Activated CD4-positive, alpha-beta T cell treated with anti-CD3 and anti-CD28 coated beads for 1 hour (primary cell): ENCODE data around the gene PCK1.

Source experiments
- DNase-seq: peaks from one replicate; pipeline ENCODE4 v3.0.0-alpha.2; 2020

PCK1 gene

DNA sequence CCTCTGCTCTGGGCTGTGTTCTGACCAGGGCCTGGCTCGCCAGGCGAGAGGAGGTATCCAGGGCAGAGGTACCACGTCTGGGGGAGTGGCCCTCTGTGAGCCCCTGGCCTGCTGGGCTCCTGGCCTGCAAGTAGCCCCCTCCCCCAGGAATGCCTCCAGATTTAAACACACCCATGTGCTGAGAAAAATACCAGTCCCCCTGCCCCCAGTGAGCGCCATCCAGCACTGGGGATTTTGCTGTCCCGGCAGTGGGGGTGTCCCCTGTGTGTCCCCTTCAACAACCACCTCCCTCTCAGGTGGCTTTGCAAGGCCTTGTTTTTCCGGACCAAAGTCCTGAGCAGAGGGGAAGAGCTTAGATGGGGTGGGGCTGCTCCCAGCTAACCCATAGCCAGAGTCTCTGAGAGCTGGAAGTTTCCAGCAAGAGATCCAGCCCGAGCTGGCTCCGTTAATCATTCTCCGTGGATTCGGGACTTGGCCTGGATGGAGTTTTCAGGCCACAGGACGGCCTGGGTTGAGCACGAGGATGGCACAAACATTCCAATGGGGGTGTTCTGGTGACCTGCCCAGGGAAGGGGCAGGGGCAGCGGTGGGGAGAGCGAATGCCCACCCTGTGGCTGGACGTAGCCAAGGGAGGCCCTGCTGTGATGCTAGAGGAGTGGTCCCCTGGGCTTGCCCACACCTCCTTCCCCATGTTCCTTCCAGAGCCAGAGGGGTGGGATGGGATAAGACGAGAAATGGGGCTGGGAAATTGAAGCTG is 29.0 kb downstream of the PCK1 start:
- no peak for DNase-seq

DNA sequence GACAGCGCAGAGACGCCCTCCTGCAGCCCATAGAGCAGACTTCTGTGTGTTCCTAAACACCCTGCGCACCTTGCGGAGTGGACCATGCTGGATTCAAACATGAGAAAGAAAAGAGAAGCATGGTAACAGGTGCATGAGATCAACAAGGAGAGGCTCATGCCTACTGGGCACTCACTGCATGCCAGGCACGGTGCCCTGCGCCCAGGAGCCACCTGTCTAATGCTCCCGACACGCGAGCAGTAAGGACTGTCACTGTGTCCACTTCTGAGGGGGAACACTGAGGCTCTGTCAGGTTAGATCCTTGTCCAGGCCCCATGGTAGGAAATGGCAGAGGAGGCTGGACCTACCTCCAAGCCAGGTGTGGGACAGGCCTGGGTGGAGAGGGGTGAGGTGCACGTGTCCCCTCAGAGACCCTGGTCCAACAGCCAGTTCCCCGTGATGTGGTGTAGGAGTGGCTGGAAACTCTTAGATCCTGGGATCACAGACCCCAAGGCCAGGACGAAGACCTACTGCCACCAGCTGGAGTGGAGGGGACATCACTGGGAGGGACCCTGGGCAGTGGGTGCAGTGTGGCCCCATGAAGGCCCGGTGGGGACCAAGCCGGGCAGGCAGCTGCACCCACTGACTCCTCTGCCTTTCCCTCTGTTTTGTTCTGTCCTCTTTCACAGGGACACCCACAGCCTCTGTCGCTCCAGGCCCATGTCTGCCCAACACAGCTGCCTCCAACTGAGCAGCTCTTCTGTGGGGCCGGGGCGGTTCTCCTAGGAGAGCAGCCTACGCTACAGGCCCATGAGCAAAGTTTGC is 29.8 kb downstream of the PCK1 start:
- DNase-seq, result no peak

DNA sequence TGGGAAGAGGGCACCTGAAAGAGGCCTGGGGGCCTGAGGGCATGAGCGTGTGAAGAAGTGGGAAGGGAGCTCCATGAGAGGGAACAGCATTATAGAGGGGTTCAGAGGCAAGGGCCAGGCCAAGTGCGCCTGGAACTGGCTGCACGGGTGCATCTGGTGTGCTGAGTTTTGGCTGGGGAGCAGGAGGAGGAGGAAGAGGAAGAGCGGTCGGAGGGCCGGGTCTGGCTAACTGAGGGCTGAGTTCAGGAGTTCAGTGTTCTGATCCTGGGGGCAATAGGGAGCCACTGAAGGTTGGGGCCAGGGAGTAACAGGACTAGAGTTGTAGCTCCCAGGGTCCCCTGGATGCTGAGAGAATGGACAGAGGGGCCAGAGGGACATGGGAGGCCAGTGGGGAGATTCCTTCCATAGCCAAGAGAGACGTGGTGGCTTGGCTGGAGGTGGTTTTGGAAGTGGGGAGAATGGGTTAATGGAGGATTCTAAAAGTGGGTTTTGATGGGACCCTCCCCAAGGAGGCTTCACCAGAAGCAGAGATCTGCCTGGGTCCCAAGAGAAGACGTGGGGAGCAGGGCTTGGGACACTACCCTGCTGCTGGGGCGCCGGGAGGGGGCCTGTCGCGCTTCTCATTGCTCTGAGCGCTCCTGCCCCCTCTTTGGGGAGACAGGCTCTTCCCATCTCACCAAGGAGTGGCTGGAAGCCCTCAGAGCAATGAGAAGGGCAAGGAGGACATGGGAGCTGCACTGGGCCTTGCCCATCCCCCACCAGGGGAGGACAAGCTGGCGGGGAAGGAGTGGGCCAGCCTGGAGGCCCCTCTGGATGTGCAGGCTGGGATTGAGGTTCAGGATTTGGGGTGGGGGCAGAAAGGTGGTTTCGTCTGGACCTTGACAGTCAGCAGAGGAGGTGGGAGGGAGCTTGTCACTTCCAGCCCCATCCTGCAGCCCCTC is 30.6 kb downstream of the PCK1 start:
- no peak for DNase-seq

DNA sequence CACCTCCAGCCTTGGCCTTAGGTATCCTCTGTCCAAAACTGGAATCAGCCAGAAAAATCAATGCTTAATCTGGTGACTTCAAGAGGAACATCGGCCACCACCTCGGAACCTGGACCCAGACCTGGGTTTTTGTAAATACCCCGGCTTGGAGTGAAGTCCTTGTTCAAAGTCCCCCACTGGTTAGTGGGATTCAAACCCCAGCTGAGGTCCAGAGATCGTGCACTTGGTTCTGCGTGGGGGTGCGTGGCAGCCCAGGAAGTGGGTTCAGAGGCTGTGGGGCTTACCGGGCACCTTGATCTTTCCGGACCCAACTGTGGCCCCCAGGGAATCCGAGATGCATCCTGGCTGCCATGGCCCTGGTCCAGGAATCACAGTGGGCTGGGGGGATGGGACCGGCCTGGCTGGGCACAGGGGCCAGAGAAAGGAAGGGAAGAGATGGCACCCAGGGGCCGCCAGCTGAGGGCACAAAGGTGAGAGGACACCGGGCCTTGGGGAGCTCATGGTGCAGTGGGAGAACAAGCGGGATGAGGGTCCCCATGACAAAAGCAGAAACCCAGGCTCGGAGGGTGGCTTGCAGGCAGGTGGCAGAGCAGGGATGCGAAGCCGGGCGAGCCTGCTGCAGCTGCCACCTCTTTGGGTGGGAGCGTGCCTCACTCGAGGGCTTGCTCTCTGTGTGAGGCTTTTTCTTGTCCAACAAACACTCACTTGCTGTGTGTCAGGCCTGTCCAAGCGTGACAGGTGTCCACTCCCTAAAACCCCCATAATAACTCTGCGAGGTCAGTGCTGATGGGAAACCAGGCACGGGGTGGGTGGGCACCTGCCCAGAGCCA is 31.6 kb downstream of the PCK1 start:
- no peak for DNase-seq

DNA sequence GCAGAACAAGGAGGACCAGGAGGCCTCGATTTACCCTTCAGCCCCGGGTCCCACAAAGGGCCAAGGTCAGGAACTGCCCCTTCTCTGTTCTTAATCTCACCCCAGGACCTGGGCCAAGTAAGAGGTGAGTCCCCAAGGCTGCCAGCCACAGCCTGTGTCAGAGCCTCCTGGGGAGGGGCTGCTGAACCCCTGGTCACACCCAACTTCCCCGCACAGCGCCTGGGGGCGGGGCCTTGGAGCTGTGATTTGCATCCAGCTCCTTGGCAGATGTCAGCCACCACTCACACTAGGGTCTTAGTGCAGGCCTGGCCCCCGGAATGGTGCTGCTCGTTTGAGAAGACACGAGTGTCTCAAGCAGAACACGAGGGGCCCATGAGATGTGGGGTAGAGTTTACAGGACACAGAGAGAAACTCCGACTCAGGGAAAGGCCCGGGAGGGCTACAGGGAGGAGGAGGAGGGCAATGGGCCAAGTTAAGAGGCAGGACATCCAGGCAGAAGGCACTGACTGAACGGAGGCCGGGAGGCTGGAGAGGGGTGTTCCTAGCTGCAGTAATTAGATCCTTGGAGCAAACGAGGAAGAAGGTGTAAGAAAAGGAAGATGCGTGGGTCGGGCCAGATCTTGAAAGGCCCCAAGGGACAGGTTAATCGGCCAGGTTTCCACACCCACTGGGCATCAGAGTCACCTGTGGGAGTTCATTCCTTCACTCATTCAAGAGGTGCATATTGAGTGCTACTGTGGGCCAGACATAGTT is 32.4 kb downstream of the PCK1 start:
- no peak for DNase-seq

DNA sequence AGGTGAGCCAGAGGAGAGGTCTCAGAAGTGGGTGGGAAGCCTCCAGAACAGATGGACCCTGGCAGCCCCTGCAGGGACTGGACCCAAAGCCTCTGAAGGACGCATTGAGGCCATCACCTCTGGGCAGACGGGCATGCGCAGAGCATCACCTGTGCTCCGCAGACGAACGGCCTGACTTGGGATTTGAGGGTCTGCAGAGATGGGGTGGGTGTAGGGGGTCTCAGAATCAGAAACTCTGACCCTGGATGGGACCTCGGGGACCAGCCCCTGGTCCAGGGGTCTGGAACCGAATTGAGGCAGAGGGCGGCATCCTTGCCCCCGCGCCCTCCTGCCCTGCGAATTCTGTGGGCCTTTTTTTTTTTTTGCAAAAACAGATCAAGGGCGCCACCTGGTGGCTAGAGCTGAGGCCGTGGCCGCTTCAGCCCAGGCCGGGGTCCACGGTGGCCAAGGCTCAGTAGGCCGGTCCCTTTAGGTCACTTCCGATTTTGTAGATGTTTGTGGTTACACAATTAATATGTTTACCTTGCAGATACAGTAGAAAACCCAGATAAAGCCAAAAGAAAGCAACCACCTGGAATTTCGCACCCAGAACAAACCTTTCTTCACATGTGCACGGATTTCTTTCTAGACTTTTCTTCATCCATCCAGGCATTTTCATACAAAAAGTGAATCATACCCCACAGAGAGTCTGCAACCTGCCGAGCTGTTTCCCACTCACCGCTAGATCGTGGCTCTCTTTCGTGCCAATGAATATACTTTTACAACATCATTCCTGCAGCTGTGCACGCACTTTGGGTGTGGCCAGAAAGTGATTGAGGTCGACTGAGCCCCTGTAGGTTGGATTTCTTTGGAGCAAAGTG is 33.4 kb downstream of the PCK1 start:
- no peak for DNase-seq

DNA sequence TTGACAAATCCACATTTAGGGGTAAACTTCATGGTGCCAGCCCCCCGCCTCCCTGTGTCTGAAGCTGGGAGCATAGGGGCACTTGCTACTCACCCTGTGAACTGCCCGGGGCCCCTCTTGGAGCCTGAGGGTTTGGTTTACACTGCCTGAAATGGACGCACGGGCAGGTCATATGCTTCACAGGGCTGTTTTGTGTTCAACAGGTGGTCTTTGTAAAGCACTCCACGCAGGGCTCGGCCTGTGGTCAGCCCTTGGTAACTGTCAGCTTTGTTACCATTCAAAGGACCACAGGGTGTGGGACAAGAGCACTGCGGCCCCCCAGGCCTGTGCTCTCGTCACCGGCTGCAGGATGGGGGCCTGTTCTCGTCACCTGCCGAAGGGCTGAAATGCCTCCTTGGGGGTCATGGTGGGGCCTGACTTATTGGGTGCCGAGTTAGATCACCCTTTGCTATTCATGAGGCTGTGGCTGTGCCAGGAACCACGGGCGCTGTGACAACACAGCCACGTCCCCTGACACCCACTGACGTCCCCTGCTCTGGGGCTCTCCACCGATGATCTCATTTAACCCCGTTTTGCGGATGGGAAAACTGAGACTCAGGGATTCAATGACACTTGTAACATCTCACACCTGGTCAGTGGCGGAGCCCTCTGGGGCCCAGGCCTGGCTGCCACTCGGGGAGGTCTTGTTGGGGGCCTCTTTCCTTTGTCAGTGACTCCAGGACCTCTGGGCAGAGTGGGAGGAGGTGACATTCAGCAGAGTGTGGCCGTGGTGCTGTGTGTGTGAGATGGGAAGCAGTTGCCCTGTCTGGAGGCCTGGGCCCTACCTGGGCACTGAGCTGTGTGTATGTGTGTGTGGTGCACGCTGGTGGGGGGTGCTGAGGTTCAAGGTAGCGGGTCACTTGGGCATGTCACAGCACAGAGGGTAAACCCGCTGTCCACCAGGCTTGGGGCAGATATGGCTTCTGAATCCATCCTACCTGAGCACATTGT is 34.4 kb downstream of the PCK1 start:
- DNase-seq, result no peak

DNA sequence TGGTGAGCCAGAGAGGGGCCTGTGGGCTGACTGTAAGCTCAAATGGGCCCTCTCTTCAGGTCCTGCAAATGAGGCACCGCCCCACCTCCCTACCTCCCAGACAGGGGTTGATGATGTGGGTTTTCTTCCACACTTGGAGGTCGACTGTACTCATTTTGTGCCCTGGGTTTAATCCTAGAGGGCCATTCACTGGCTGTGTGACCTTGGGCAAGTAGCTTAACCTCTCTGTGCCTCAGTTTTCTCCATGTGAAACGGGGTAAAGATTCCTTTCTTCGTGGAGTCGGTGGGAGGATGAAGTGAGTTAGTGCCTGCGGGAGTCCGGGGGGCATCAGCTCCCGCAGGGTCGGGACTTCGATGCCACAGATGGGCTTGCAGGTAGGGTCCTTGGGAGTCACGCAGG is 35.4 kb downstream of the PCK1 start:
- DNase-seq, result no peak

DNA sequence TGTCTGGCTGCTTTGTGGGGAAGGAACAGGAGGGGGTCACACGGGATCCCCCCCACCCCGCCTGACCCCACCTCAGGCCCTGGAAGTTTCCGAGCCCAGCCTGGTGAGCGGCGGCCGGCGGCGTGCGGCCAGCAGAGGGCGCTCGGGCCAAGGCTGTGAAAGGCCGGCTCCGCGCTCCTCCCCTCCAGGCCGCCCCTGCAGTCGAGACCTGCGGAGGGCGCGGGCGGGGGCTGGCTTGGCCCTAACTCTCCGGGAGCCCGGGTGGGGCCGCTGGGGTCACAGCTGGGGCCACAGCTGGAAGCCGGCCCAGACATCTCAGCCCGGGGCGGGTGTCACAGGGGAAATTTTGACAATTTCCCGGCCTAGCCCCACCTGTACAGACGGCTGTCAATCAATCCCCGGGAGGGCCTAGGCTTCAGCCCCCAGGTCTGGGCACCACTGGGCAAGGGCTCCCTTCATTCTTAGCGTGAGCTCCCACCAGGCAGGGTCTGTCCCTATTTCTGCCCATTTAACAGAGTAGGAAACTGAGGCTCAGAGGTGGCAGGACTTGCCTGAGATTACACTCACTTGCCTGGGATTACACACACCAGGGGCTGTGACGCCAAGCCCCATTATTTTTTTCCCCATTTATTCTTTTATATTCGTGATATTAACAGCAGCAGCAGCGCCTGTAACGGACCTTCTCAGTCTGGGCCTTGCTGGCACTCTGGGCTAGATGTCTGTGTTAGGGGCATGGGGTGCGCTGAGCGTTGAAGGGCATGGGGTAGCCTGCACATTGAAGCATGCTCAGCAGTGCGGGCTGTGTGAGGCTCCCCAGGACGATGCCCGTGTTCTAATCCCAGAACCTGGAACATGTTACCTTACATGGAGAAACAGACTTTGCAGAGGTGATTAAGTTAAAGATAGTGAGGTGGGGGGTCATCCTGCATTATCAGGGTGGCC is 36.4 kb downstream of the PCK1 start:
- DNase-seq, result peak; percentile 63

DNA sequence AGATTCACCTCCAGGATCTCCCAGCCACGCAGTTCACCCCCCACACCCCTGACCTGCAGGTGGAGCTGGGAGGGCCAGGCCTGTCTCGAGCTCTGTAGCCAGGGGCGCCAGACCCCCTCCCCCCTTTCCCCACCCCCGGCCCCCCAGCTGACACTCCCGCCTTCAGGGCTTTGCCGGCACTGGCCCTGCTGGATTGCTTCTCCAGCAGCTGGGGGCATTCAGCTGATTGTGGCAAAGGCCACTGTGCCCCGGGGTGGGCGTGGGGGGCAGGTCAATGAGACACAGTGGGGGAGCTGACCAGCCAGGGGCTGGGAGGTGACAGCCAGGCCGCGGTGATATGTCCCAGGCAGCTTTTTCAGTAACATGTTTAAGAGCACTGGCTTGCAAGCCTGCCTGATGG is 37.1 kb downstream of the PCK1 start:
- DNase-seq, result no peak

DNA sequence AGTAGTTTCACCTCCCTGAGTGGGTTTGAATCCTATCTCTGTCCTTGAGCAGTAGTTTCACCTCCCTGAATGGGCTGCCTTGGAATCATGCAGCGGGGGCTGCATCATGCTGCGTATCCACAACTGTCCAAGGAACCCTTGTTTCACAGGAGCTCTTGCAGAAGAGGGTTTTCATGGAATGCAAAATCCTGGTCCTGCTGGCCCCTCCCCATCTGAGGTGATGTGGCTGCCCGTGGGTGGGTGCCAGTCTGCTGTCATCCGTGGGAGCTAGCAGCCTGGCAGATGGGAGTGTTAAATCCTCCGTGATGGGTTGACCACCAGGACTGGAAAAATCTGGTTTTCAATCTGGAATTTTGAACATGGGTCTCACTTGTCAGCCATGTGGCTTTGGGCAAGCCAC is 37.6 kb downstream of the PCK1 start:
- DNase-seq, result no peak

DNA sequence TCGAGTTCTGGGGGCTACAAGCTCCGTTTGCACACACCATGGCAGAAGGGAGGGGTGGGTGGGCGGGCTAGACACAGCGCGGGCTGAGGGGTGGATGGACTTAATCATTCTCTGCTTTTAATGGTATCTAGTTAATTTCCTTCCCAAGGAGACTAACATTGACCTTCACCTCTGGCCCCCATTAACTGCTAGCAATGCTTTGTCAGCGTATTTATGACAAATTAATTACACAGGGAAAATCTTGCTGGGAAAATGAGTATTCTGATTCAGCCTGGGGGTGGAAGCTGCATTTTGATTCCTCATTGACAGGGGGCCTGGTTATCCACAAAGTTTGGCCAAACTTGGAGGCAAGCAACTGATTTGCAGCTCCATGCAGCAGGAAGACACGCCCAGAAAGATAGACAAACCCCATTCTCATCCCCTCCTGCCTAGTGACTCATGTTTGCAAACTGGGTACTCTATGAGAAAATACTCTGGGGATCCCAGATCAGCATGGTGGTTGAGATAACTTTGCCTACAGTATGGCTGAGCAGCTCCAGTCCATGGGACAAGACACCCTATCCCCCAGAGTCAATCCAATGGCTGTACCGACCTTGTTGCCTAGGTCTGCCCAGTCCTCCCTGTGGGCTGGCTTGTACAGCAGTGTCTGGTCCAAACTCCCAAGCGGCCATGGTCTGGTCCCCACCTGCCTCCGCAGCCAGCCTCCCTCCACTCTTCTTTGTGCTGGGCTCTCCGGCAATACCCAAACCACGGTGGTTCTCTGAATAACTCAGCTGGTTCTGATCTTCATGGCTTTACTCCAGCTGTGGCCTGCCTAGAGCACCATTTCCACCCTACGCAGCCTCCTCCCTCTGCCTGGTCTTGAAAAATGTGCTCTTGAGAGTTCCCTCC is 39.7 kb downstream of the PCK1 start:
- no peak for DNase-seq

DNA sequence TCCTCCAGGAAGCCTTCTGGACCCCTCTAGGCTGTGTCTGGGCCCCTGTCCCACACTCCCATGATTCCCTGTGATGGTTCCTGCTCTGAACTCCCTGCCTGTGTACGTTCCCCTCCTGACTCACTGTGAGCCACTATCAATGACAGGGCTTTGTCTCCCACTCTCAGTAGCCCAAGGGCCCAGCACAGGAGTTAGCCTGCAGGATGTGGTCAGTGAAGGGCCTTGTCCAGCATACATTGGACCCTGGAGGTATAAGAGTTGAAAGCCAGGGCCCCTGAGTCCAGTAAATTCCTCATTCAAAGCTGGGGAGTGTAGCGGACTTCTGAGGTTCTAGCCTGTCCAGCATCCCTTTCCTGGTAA is 40.3 kb downstream of the PCK1 start:
- no peak for DNase-seq

DNA sequence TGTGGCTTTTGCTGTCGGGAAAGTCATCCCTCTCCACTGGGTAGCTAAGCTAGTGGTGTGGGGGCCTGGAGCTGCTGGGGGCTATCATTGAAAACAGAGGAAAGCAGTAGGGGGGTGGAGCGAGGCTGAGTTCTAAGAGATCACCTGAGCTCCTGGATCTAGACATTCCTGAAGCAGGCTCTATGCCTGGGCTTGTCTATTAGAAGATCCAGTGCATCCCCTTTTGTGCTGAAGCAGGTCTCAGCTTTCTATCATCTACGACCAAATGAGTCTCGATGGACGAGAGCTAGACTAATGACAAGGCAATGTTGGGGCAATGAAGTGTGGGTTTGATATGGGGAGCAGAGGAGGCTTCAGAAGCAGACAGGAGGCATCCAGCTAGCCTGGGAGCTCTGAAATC is 40.8 kb downstream of the PCK1 start:
- DNase-seq, result no peak

DNA sequence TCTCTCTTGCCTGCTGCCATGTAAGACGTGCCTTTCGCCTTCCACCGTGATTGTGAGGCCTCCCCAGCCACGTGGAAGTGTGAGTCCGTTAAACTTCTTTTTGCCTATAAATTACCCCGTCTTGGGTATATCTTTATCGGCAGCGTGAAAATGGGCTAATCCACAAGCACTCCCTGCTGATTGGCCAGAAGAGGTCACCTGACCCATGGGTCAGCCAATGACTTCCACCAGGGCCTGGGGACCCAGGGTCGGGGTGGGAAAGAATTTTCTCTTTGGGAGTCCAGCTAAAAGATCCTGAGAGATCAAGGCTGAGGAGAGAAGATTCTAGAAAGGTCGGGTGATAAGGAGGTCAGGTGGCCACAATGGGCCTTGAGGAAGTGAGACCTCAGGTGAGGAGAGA is 42.2 kb downstream of the PCK1 start:
- no peak for DNase-seq

DNA sequence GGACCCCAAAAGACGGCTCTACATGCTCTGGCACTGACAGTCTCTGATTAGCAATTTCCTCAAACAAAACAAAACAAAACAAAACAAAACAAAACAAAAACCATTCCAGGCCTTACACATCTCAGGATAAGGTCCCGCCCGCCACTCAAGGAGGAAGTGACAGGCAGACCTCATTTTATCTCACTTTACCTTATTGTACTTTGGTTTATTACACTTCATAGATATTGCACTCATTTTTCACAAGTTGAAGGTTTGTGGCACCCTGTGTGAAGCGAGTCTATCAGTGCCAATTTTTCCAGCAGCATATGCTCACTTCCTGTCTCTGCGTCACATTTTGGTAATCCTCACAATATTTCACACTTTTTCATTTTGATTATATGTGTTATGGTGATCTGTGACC is 44.1 kb downstream of the PCK1 start:
- no peak for DNase-seq

DNA sequence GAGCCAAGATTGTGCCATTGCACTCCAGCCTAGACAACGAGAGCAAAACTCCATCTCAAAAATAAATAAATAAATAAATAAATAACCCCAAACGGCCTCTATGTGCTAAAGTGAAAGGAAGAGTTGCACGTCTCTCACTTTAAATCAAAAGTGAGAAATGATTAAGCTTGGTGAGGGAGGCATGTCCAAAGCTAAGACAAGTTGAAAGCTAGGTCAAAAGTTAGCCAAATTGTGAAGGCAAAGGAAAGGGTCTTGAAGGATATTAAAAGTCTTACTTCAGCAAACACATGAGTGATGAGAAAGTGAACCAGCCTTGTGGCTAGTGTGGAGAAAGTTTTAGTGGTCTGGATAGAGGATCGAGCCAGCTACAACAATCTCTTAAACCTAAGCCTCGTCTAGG is 45.0 kb downstream of the PCK1 start:
- no peak for DNase-seq
